HL-60 (cell line): Measurements from ENCODE around the gene E4F1.

Source experiments
- CTCF ChIP-seq: IDR thresholded peaks from one replicate; pipeline ENCODE4 v1.5.1; 2011; ENCODE audit warnings: low read length, control low read depth, inconsistent platforms; ENCODE audit not compliant: insufficient read depth
- POLR2AphosphoS5 ChIP-seq: IDR thresholded peaks from 2 replicates; pipeline ENCODE4 v1.6.1; 2012; ENCODE audit warnings: low read depth
- REST ChIP-seq: IDR thresholded peaks from 2 replicates; pipeline ENCODE4 v1.6.1; 2012; ENCODE audit warnings: low read depth; ENCODE audit not compliant: insufficient replicate concordance

DNA sequence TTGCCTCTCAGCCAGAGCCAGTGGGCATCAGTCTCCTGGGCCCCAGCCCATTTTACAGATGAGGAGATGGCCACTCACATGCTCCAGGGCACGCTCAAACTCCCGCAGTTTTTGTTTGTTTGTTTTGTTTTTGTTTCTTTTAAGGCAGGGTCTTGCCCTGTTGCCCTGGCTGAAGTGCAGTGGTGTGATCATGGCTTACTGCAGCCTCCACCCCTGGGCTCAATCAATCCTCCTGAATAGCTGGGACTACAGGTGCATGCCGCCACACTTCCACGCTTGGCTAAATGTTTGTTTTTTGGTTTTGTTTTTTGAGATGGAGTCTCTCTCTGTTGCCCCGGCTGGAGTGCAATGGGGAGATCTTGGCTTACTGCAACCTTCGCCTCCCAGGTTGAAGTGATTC lies 3.5 kb downstream of the E4F1 start:
- no peak for TF ChIP-seq CTCF
- TF ChIP-seq POLR2AphosphoS5, result no peak
- no peak for TF ChIP-seq REST
